Measurements from ENCODE around the gene XRN2.
"Not testable (repeated sequence)": the region's sequence is repeated elsewhere in the genome, so short reads cannot be mapped to it uniquely, and the experiment has no call there.

Gene XRN2

GRCh38 chr20:21390768-21391167 is 87.6 kb downstream of the XRN2 start:
- DNase-seq (ENCODE audit: low read depth): no peak

DNA sequence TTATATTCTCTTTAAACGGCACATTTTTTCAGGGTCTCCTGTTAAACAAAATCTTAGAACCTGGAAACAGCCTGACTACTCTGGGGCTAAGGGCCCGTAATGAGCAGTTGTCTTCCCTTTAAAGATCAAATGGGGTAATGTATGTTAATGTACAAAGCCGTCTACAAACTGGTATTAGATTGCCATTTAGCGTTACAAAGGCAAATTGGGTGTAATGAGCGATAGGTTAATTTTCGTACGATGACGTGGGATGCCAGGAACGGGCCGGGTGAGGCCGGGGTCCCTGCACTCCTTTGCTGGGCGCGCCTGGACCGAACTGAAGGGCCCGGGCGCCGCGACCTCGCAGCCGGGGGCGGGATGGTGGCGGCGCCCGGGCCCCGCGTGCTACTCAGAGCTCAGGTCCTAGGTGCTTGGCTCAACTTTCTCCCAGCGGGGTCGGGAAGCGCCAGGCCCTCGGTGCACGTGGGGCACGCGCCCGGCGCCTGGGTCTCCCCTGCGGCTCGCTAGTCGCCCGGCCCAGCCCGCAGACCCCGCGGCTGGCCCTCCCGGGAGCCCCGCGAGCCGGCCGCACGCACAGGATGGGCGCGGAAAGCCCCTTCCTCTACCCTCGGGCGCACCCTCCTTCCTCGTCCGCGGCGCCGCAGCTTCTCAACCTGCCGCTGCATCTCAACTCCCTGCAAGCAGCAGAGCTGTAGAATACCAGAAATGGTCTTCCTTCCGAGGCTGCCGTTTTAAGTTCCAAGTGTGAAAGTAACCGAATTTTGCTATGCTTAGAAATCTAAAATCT is 88.2 kb downstream of the XRN2 start:
- DNase-seq (ENCODE audit: low read depth): no peak

- DNase-seq (ENCODE audit: low read depth): no peak
These were observed 88.8 kb downstream of the XRN2 start for GRCh38 chr20:21391972-21392352.

GRCh38 chr20:21393166-21393565 is 90.0 kb downstream of the XRN2 start:
- DNase-seq (ENCODE audit: low read depth): no peak

- no peak for DNase-seq (ENCODE audit: low read depth)
These were observed 90.8 kb downstream of the XRN2 start for GRCh38 chr20:21393816-21394519.

DNA sequence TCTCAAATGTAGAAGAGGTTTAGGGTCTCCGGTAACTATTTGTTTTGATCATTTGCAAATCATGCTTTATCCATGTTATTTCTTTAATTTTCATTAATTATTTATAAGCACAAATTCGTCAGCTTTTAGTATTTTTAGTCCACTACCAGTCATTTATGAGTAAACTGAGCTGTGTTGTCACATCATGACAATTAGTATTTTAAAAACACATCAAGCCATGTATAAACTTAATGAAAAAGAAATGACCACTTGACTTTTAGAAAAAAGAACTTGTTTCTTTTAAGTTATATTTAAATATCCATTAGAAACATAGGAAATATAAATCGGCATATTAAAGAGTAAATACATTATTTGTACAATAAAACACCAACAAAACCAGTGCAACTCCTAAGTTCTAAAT is 91.4 kb downstream of the XRN2 start:
- no peak for DNase-seq (ENCODE audit: low read depth)

GRCh38 chr20:21395051-21395665 is 92.0 kb downstream of the XRN2 start:
- no peak for DNase-seq (ENCODE audit: low read depth)

GRCh38 chr20:21395666-21396598 is 92.8 kb downstream of the XRN2 start:
- no peak for DNase-seq (ENCODE audit: low read depth)

DNA sequence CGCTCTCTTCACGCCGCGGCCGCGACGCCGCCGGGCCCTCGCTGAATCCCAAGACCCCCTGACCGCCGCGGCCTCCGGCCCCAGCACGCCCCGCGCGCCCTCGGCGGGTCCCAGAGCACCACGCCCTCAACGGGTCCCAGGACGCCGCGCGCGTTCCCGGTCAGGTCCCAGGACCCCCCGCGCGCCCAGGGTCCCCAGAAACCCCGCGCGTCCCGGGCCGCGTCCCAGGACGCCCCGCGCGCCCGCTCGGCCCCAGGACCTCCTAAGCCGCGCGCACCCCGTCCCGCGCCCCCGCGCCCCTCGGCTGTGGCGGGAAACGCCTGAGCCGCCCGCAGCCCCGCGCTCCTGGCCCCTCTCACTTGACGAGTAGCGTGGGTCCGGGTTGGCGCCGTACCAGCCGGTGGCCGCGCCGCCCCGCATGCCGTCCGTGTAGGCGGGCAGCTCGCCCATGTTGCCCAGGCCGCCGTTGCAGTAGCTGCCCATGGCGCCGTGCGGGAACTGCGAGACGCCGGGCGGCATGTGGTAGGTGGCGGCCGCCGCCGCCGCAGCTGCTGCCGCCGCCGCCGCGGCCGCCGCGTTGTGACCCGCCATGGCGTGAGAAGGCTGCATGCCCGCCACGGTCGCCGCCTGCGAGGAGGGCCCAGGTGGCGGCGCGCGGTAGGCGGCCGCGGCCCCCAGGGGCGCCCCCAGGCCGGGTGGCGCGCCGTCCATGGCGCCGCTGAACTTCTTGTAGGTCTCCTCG is 93.6 kb downstream of the XRN2 start:
- DNase-seq (ENCODE audit: low read depth): no peak

DNA sequence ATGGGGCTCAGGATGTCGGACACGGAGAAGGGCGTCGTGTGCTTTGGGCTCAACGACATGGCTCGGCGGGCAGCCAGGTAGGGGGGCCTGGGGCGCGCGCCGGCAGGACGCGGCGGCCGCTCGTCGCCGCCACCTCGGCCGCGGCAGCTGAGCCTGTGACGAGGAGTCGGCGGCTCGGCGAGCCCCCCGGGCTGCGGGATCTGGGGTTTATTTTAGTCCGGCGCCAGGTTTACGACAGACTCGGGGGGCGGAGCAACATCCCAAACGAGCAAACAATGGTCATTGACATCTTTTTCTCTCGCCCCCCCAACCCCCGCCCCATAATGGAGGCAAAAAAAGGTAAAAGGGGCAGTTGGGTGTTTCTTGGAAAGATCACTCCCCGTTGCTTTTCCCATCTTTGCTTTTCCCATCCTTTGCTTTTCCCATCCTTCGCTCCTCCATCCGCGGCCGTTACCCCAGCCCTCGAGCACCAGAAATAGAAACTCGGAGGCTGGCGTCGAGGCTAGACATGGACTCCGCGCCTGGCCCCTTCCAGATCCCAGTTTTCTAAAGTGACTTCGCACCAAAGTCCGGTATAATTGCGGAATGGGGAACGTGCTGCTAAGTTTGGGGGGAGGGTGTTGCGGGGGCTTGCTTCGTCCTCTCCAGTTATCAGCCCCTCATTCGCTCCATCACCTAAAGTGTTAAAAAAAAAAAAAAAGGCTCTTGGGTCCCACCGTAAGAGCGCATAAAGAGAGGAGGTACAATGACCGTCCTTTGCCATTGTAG is 94.4 kb downstream of the XRN2 start, which contains the start of gene NKX2-4:
NKX2-4 (minus strand) TSS at position 186 of the 768 bp plus-strand sequence; CDS start at position 59, 127 bp downstream.
- no peak for DNase-seq (ENCODE audit: low read depth)

- DNase-seq (ENCODE audit: low read depth): no peak
These were observed 95.2 kb downstream of the XRN2 start for GRCh38 chr20:21398109-21399004.

GRCh38 chr20:21399005-21399475 is 95.9 kb downstream of the XRN2 start:
- no peak for DNase-seq (ENCODE audit: low read depth)

DNA sequence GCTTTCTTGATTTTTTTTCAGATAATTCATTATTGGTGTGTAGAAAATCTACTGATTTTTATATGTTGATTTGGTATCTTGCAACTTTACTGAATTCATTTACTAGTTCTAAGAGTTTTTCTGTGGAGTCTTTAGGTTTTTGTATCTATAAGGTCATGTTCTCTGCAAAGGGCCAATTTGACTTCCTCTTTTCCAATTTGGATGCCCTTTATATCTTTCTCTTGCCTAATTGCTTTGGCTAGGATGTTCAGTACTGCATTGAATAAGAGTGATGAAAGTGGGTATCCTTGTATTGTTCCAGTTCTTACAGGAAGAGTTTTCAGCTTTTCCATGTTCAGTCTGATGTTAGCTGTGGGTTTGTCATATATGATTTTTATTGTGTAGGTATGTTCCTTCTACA is 108.6 kb downstream of the XRN2 start:
- DNase-seq (ENCODE audit: low read depth): no peak

- DNase-seq (ENCODE audit: low read depth): not testable (repeated sequence)
These were observed 110.9 kb downstream of the XRN2 start for GRCh38 chr20:21413996-21414395.

DNA sequence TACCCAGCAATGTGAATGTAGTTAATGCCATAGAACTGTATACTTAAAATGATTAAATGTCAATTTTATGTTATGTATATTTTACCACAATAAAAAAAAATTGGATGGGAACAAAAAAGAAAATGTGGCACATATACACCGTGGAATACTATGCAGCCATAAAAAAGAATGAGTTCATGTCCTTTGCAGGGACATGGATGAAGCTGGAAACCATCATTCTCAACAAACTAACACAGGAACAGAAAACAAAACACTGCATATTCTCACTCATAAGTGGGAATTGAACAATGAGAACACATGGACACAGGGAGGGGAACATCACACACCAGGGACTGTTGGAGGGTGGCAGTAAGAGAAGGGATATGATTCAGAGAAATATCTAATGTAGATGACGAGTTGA is 116.0 kb downstream of the XRN2 start:
- not testable (repeated sequence) for DNase-seq (ENCODE audit: low read depth)

DNA sequence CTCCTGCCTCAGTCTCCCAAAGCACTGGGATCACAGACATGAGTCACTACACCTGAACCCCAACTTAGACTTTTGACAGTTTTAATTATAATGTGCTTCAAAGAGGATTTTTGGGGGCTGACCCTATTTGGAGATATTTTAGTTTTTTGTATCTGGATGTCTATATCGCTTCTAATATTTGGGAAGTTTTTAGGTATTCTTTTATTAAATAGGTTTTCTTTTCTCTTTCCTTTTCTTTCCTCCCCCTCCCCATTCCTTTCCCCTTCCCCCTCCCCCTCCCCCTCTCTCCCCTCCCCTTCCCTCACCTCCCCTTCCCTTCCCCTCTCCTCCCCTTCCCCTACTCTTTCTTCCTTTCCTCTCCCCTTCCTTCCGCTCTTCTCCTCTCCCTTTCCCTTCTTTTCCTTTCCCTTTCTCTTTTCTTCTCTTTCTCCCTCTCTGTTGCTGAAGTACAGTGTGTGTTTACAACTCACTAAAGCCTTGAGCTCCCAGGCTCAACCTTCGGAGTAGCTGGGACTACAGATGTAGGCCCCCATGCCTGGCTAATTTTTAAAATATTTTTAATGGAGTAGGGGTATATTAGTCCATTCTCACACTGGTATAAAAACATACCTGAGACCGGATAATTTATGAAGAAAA is 118.6 kb downstream of the XRN2 start:
- DNase-seq (ENCODE audit: low read depth): no peak

DNA sequence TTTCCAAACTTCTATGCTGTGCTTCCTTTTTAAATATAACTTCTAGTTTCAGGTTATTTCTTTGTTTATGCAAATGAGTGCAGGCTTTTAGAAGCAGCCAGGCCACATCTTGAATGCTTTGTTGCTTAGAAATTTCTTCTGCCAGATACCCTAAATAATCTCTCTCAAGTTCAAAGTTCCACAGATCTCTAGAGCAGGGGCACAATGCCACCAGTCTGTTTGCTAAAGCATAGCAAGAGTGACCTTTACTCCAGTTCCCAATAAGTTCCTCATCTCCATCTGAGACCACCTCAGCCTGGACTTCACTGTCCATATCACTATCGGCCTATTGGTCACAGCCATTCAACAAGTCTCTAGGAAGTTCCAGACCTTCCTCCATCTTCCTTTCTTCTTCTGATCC is 120.6 kb downstream of the XRN2 start:
- not testable (repeated sequence) for DNase-seq (ENCODE audit: low read depth)

DNA sequence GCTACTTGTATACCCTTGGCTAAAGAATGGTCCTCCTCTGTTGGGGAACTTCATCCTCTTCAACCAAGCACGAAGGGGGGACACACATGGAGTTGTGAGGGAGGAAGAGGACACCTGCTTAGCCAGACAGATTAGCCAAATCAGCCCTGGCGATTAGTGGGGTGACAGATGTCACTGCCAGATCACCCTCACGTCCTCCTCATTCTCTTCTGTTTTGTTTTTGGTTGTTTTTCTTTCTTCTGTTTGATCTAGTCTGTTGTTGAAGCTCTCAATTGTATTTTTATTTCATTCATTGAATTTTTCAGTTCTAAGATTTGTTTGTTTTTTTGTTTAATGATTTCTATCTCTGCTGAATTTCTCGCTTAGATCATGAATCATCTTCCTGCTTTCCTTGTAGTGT is 121.7 kb downstream of the XRN2 start:
- DNase-seq (ENCODE audit: low read depth): no peak

DNA sequence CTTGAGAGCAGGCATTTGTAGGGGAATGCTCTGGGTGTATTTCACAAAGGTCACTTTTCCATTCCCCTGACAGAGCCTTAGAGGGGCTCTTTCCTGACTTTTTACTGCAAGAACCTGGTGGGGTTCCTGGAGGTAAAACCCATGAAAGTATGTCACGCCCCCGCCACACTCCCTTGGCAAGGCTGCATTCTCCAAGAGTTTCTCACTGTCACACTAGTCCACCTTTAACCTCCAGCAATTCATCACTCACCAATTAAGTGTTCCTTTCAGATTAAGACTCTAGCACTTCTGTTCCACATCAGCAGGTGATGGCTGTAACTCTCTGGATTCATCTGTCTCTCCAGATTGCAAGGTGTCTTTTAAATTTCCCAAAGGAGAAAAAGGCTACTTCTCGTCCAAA is 126.9 kb downstream of the XRN2 start:
- no peak for DNase-seq (ENCODE audit: low read depth)
